ENCODE measurements around the gene PKP4.

GRCh38 chr2:158500333-158500732, 43.6 kb downstream of the PKP4 start:
- no peak for TF ChIP-seq CTCF (IDR thresholded peaks at IDR 0.05; ENCODE audit: insufficient read depth, low read length, poor library complexity, severe bottlenecking)
- TF ChIP-seq EZH2phosphoT487 (conservative IDR thresholded peaks at IDR 0.05; ENCODE audit: low read length), result no peak
